ENCODE results near the gene CCDC12.

The CCDC12 gene

DNA sequence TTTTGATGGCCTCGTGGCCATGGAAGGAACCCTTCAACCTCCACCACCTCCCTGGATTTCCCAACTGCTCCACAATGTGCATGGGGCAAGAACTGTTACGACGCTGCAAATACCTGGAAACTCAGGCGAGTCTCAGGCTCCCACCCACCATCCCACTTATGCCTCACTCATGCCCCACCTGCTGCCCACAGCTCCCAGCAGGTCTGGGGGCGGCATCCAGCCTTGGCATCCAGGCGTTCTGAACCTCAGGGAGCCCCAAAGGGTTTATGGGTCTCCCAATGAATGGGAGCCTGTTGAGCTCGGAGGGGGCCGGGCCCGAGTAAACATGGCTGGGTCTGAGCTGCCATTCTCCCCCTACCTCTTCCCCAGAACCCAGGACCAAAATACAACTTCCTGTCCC, 101.0 kb downstream of the CCDC12 start:
- H3K9me3 ChIP-seq (ENCODE audit: control insufficient read depth in 5 of 5, low read length in 5 of 5), result no peaks in the 10 kb centered on the region
- H3K27me3 ChIP-seq (ENCODE audit: control insufficient read depth in 5 of 5, insufficient read depth in 4 of 5, low read length in 5 of 5), result no peaks in the 10 kb centered on the region
- no peak overlapping the region for H3K27ac ChIP-seq (ENCODE audit: low read depth, low read length)
- H3K4me3 ChIP-seq (ENCODE audit: low read depth in 1 of 5, low read length in 5 of 5), result no peak overlapping the region
- H3K9ac ChIP-seq (ENCODE audit: low read length in 5 of 5), result no peak overlapping the region
- H3K36me3 ChIP-seq (ENCODE audit: control insufficient read depth in 5 of 5, insufficient read depth in 5 of 5, low read length in 5 of 5), result no peaks in the 10 kb centered on the region
- peaks cover 0 to 33% (median 30%) of the 10 kb centered on the region in 5 donors for H3K4me1 ChIP-seq (ENCODE audit: control insufficient read depth in 5 of 5, insufficient read depth in 5 of 5, low read length in 5 of 5)

DNA sequence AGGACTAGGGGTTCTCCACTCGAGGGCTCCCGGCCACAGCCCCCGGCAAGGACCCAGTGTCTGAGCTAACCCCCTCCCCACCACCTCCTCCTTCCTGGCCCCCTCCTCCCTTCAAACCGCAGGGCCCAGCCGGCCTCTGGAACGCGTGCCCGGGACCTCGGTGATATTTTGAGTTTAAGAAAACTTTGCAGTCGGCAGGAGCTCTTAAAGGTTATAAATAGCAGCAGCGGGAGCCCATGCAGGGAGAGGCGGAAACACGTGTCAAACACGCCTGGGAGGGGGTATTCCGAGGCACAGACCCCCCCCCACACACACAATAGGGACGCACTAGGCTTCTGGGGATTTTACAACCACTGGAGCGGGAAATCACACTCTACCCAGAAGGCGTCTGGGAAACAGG, 102.1 kb downstream of the CCDC12 start:
- no peaks in the 10 kb centered on the region for H3K36me3 ChIP-seq (ENCODE audit: control insufficient read depth in 5 of 5, insufficient read depth in 5 of 5, low read length in 5 of 5)
- no peaks in the 10 kb centered on the region for H3K9me3 ChIP-seq (ENCODE audit: control insufficient read depth in 5 of 5, low read length in 5 of 5)
- H3K9ac ChIP-seq (ENCODE audit: low read length in 5 of 5), result no peak overlapping the region
- H3K27me3 ChIP-seq (ENCODE audit: control insufficient read depth in 5 of 5, insufficient read depth in 4 of 5, low read length in 5 of 5), result no peaks in the 10 kb centered on the region
- H3K27ac ChIP-seq (ENCODE audit: low read depth, low read length), result no peak overlapping the region
- H3K4me3 ChIP-seq (ENCODE audit: low read depth in 1 of 5, low read length in 5 of 5), result no peak overlapping the region
- H3K4me1 ChIP-seq (ENCODE audit: control insufficient read depth in 5 of 5, insufficient read depth in 5 of 5, low read length in 5 of 5), result peaks cover 0 to 33% (median 31%) of the 10 kb centered on the region in 5 donors

DNA sequence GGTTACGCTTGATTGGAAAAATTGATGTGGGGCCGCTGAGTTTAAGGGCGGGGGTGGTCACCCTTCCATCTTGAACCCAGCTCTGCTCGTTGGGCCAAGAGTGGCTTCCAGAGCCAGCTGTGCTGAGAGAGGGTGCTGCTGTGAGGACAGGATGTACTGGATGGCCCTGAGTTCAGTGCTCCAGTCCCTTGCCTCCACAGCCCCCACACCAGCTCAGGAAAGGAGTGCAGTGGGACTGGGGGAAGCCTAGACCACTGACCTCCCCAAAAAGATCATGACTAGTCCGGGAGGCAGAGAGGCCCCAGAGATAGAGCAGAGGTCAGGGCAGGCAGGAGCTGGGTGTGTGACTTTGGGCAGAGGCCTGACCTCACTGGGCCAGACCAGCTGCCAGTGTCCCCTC, 103.0 kb downstream of the CCDC12 start:
- no peaks in the 10 kb centered on the region for H3K36me3 ChIP-seq (ENCODE audit: control insufficient read depth in 5 of 5, insufficient read depth in 5 of 5, low read length in 5 of 5)
- peaks cover 6 to 39% (median 33%) of the 10 kb centered on the region in 5 donors for H3K4me1 ChIP-seq (ENCODE audit: control insufficient read depth in 5 of 5, insufficient read depth in 5 of 5, low read length in 5 of 5)
- H3K27ac ChIP-seq (ENCODE audit: low read depth, low read length), result no peak overlapping the region
- H3K9ac ChIP-seq (ENCODE audit: low read length in 5 of 5), result no peak overlapping the region
- no peaks in the 10 kb centered on the region for H3K9me3 ChIP-seq (ENCODE audit: control insufficient read depth in 5 of 5, low read length in 5 of 5)
- H3K27me3 ChIP-seq (ENCODE audit: control insufficient read depth in 5 of 5, insufficient read depth in 4 of 5, low read length in 5 of 5), result no peaks in the 10 kb centered on the region
- no peak overlapping the region for H3K4me3 ChIP-seq (ENCODE audit: low read depth in 1 of 5, low read length in 5 of 5)

All from subcutaneous abdominal adipose tissue (tissue), 5 donors.